Measurements from ENCODE around the gene AGBL1.

DNA sequence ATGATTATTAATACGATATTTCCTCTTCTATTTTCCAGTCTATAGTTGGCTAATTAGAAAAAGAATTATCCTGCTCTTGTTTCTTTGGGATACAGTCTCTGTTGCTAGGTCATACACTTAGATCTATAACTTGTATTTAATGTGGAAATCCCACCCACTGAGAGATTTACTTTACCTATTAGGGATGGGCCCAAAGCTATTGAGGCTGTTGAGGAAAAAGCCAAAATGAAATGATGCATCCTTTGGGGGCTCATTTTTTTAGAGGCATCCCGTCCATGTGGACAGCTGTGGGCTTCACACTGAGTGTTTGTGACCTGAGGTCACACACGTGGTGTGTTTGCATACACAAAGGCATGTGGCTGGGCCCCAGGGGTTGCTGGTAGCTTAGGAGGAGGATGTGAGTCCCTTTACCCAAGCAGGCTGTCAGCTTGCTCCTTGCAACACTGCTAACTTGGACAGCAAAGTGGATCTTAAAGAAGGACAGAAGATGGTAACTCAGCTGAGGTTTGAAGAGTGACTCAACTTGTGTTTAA is 477.4 kb downstream of the AGBL1 start:
- TF ChIP-seq, protein P1, sequence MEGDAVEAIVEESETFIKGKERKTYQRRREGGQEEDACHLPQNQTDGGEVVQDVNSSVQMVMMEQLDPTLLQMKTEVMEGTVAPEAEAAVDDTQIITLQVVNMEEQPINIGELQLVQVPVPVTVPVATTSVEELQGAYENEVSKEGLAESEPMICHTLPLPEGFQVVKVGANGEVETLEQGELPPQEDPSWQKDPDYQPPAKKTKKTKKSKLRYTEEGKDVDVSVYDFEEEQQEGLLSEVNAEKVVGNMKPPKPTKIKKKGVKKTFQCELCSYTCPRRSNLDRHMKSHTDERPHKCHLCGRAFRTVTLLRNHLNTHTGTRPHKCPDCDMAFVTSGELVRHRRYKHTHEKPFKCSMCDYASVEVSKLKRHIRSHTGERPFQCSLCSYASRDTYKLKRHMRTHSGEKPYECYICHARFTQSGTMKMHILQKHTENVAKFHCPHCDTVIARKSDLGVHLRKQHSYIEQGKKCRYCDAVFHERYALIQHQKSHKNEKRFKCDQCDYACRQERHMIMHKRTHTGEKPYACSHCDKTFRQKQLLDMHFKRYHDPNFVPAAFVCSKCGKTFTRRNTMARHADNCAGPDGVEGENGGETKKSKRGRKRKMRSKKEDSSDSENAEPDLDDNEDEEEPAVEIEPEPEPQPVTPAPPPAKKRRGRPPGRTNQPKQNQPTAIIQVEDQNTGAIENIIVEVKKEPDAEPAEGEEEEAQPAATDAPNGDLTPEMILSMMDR (IDR thresholded peaks at IDR 0.05): no peak
- TF ChIP-seq RAD21 (conservative IDR thresholded peaks at IDR 0.05 in 1 of 2, IDR thresholded peaks at IDR 0.05 in 1 of 2) (no peak), ESRRA (IDR thresholded peaks at IDR 0.05; ENCODE audit: borderline replicate concordance, low read length) (no peak)

Data from A549 (cell line).